SK-N-MC (cell line): ENCODE data around the gene CYB5D1.

Experiments used
- EZH2 ChIP-seq: fragments of 200-600 bp; sonication (generic); IDR thresholded peaks from one replicate; pipeline ENCODE4 v1.6.1; 2017; ENCODE audit warnings: antibody characterized with exemption
- POLR2AphosphoS5 ChIP-seq: IDR thresholded peaks from 2 replicates; pipeline ENCODE4 v1.6.1; 2012; ENCODE audit warnings: mild to moderate bottlenecking, low read depth, low read length, borderline replicate concordance

GRCh38 chr17:7862692-7863437 lies 5.1 kb downstream of the CYB5D1 start:
- no peak for TF ChIP-seq EZH2
- TF ChIP-seq POLR2AphosphoS5: no peak
